Measurements from ENCODE around the gene ECT2L. TPM values are rescaled to one million over a fixed set of nuclear protein-coding genes. Genes with fewer than 3 reads are reported as not detected.

The ECT2L gene
- total RNA-seq, 1 donor: not detected

GRCh38 chr6:138818496-138819194, 22.8 kb downstream of the ECT2L start:
- H3K4me1 ChIP-seq (ENCODE audit: insufficient read depth, low read length): peaks cover 7% of the 10 kb centered on the region
- H3K4me3 ChIP-seq (ENCODE audit: low read length): no peak overlapping the region
- H3K27me3 ChIP-seq (ENCODE audit: insufficient read depth, low read length): no peaks in the 10 kb centered on the region
- H3K9me3 ChIP-seq (ENCODE audit: low read depth, low read length): no peaks in the 10 kb centered on the region

GRCh38 chr6:138821519-138821918, 25.6 kb downstream of the ECT2L start:
- no peak overlapping the region for H3K4me3 ChIP-seq (ENCODE audit: low read length)
- H3K9me3 ChIP-seq (ENCODE audit: low read depth, low read length): no peaks in the 10 kb centered on the region
- H3K27me3 ChIP-seq (ENCODE audit: insufficient read depth, low read length): no peaks in the 10 kb centered on the region
- H3K4me1 ChIP-seq (ENCODE audit: insufficient read depth, low read length): peaks cover 7% of the 10 kb centered on the region

GRCh38 chr6:138824482-138825144, 28.7 kb downstream of the ECT2L start:
- Histone ChIP-seq H3K4me1 (ENCODE audit: insufficient read depth, low read length) (no peaks in the 10 kb centered on the region), H3K9me3 (ENCODE audit: low read depth, low read length) (no peaks in the 10 kb centered on the region)

GRCh38 chr6:138830248-138830647, 34.4 kb downstream of the ECT2L start:
- no peaks in the 10 kb centered on the region for H3K4me1 ChIP-seq (ENCODE audit: insufficient read depth, low read length)
- no peaks in the 10 kb centered on the region for H3K9me3 ChIP-seq (ENCODE audit: low read depth, low read length)
- H3K27me3 ChIP-seq (ENCODE audit: insufficient read depth, low read length): no peaks in the 10 kb centered on the region
- H3K4me3 ChIP-seq (ENCODE audit: low read length): no peak overlapping the region

More at GRCh38 chr6:138824482-138825144, 28.7 kb downstream of the ECT2L start:
- Histone ChIP-seq H3K27me3 (ENCODE audit: insufficient read depth, low read length) (no peaks in the 10 kb centered on the region), H3K4me3 (ENCODE audit: low read length) (no peak overlapping the region)

- H3K27me3 ChIP-seq (ENCODE audit: insufficient read depth, low read length): no peaks in the 10 kb centered on the region
- H3K9me3 ChIP-seq (ENCODE audit: low read depth, low read length): no peaks in the 10 kb centered on the region
- no peaks in the 10 kb centered on the region for H3K4me1 ChIP-seq (ENCODE audit: insufficient read depth, low read length)
- no peak overlapping the region for H3K4me3 ChIP-seq (ENCODE audit: low read length)
Measured at GRCh38 chr6:138832182-138832581, 36.3 kb downstream of the ECT2L start.

- no peak overlapping the region for H3K4me3 ChIP-seq (ENCODE audit: low read length)
- no peaks in the 10 kb centered on the region for H3K4me1 ChIP-seq (ENCODE audit: insufficient read depth, low read length)
- no peaks in the 10 kb centered on the region for H3K27me3 ChIP-seq (ENCODE audit: insufficient read depth, low read length)
- H3K9me3 ChIP-seq (ENCODE audit: low read depth, low read length): no peaks in the 10 kb centered on the region
Measured at GRCh38 chr6:138833816-138834539, 38.1 kb downstream of the ECT2L start.

GRCh38 chr6:138837246-138837645, 41.4 kb downstream of the ECT2L start:
- Histone ChIP-seq H3K4me3 (ENCODE audit: low read length) (no peak overlapping the region), H3K27me3 (ENCODE audit: insufficient read depth, low read length) (no peaks in the 10 kb centered on the region), H3K4me1 (ENCODE audit: insufficient read depth, low read length) (no peaks in the 10 kb centered on the region), H3K9me3 (ENCODE audit: low read depth, low read length) (no peaks in the 10 kb centered on the region)

- Histone ChIP-seq H3K4me1 (ENCODE audit: insufficient read depth, low read length) (no peaks in the 10 kb centered on the region), H3K4me3 (ENCODE audit: low read length) (no peak overlapping the region), H3K27me3 (ENCODE audit: insufficient read depth, low read length) (no peaks in the 10 kb centered on the region), H3K9me3 (ENCODE audit: low read depth, low read length) (no peaks in the 10 kb centered on the region)
Measured at GRCh38 chr6:138844192-138844591, 48.3 kb downstream of the ECT2L start.

- Histone ChIP-seq H3K4me1 (ENCODE audit: insufficient read depth, low read length) (peaks cover 5% of the 10 kb centered on the region), H3K4me3 (ENCODE audit: low read length) (no peak overlapping the region), H3K27me3 (ENCODE audit: insufficient read depth, low read length) (no peaks in the 10 kb centered on the region), H3K9me3 (ENCODE audit: low read depth, low read length) (no peaks in the 10 kb centered on the region)
Measured at GRCh38 chr6:138847884-138848283, 52.0 kb downstream of the ECT2L start.

GRCh38 chr6:138848461-138848860, 52.6 kb downstream of the ECT2L start:
- Histone ChIP-seq H3K9me3 (ENCODE audit: low read depth, low read length) (no peaks in the 10 kb centered on the region), H3K4me1 (ENCODE audit: insufficient read depth, low read length) (peaks cover 5% of the 10 kb centered on the region), H3K4me3 (ENCODE audit: low read length) (no peak overlapping the region), H3K27me3 (ENCODE audit: insufficient read depth, low read length) (no peaks in the 10 kb centered on the region)

GRCh38 chr6:138849791-138850190, 53.9 kb downstream of the ECT2L start:
- Histone ChIP-seq H3K4me3 (ENCODE audit: low read length) (no peak overlapping the region), H3K9me3 (ENCODE audit: low read depth, low read length) (no peaks in the 10 kb centered on the region), H3K27me3 (ENCODE audit: insufficient read depth, low read length) (no peaks in the 10 kb centered on the region), H3K4me1 (ENCODE audit: insufficient read depth, low read length) (peaks cover 5% of the 10 kb centered on the region)

- H3K27me3 ChIP-seq (ENCODE audit: insufficient read depth, low read length): no peaks in the 10 kb centered on the region
- H3K4me3 ChIP-seq (ENCODE audit: low read length): no peak overlapping the region
- H3K9me3 ChIP-seq (ENCODE audit: low read depth, low read length): no peaks in the 10 kb centered on the region
- peaks cover 13% of the 10 kb centered on the region for H3K4me1 ChIP-seq (ENCODE audit: insufficient read depth, low read length)
Measured at GRCh38 chr6:138856654-138857053, 60.8 kb downstream of the ECT2L start.

GRCh38 chr6:138857775-138858174, 61.9 kb downstream of the ECT2L start:
- no peaks in the 10 kb centered on the region for H3K27me3 ChIP-seq (ENCODE audit: insufficient read depth, low read length)
- no peaks in the 10 kb centered on the region for H3K9me3 ChIP-seq (ENCODE audit: low read depth, low read length)
- peaks cover 13% of the 10 kb centered on the region for H3K4me1 ChIP-seq (ENCODE audit: insufficient read depth, low read length)
- H3K4me3 ChIP-seq (ENCODE audit: low read length): no peak overlapping the region

- H3K4me3 ChIP-seq (ENCODE audit: low read length): no peak overlapping the region
- H3K27me3 ChIP-seq (ENCODE audit: insufficient read depth, low read length): no peaks in the 10 kb centered on the region
- H3K9me3 ChIP-seq (ENCODE audit: low read depth, low read length): no peaks in the 10 kb centered on the region
- H3K4me1 ChIP-seq (ENCODE audit: insufficient read depth, low read length): peaks cover 2% of the 10 kb centered on the region
Measured at GRCh38 chr6:138862456-138862855, 66.6 kb downstream of the ECT2L start.

GRCh38 chr6:138863321-138863720, 67.4 kb downstream of the ECT2L start:
- Histone ChIP-seq H3K27me3 (ENCODE audit: insufficient read depth, low read length) (no peaks in the 10 kb centered on the region), H3K9me3 (ENCODE audit: low read depth, low read length) (no peaks in the 10 kb centered on the region), H3K4me3 (ENCODE audit: low read length) (no peak overlapping the region), H3K4me1 (ENCODE audit: insufficient read depth, low read length) (no peaks in the 10 kb centered on the region)

All from mononuclear cell (primary cell).